HepG2 (cell line): ENCODE results near the gene MBNL3. TPM values are rescaled to one million over a fixed set of nuclear protein-coding genes. Genes with fewer than 3 reads are reported as not detected.
A peak's percentile ranks its signal among the peaks of the same experiment; 100 is the strongest.

Source experiments
- ATAC-seq: fragments of 200-7000 bp; cut with Tn5 transposase; 3 replicates; pipeline ENCODE4 v1.9.1; 2020; ENCODE audit warnings: mild to moderate bottlenecking, moderate library complexity
- BruUV-seq: library from RNA; stranded (reverse); fragments of 400-500 nt; replicated peaks from 2 replicates; lab custom pipeline; 2021; lab: Mats Ljungman, UMichigan
- CTCF ChIA-PET: fragments of 300-600 bp; formaldehyde crosslinking; extraction: SDS; loops from one replicate; lab custom pipeline; 2021; ENCODE audit warnings: low total read pairs, inconsistent platforms, low intra/inter-chr PET ratio; lab: Yijun Ruan, JAX
- POLR2A ChIA-PET: fragments of 350-600 bp; sonication (Branson Sonifier 250); formaldehyde crosslinking; loops from one replicate; lab custom pipeline; 2020; ENCODE audit warnings: antibody characterized with exemption, inconsistent platforms; lab: Yijun Ruan, JAX
- DNase-seq: peaks from one replicate; pipeline ENCODE4 v3.0.0-alpha.2; 2015; ENCODE audit warnings: low spot score
- FAIRE-seq: peaks from 3 replicates; lab custom pipeline; 2011; peaks lifted over from hg19 to GRCh38; lab: Jason Lieb, UNC
- H2AFZ ChIP-seq: one replicate; pipeline ENCODE4 v1.6.1; 2011; ENCODE audit warnings: low read length, inconsistent platforms
- H3K27ac ChIP-seq: fragments of 300-600 bp; 3 replicates; pipeline ENCODE4 v1.8.0; 2011; ENCODE audit warnings: mixed run types, mild to moderate bottlenecking, mixed read lengths, low read length, inconsistent platforms; ENCODE audit not compliant: insufficient read depth; ENCODE audit errors: extremely low read length
- H3K27me3 ChIP-seq, 2 experiments: fragments of 200-600 bp in 1 of 2; 2 replicates in 1 of 2; 3 replicates in 1 of 2; pipeline versions ENCODE4 v1.6.0 to v1.8.0; 2011; ENCODE audit warnings: low read length in 2 of 2, mild to moderate bottlenecking in 2 of 2, moderate library complexity in 2 of 2, inconsistent platforms in 1 of 2; ENCODE audit not compliant: insufficient read depth in 2 of 2, control insufficient read depth in 1 of 2
- H3K36me3 ChIP-seq, 2 experiments: fragments of 200-600 bp in 1 of 2; replicated peaks in 1 of 2; 2 replicates in 1 of 2; 3 replicates in 1 of 2; pipeline versions ENCODE4 v1.5.1 to v1.8.0; 2011; ENCODE audit warnings: low read length in 2 of 2, inconsistent platforms in 1 of 2; ENCODE audit not compliant: insufficient read depth in 2 of 2, control insufficient read depth in 1 of 2
- H3K4me1 ChIP-seq: 2 replicates; pipeline ENCODE4 v1.5.1; 2012; ENCODE audit warnings: low read length, inconsistent platforms; ENCODE audit not compliant: insufficient read depth
- H3K4me2 ChIP-seq: 2 replicates; pipeline ENCODE4 v1.6.0; 2011; ENCODE audit warnings: low read depth, low read length, inconsistent platforms
- H3K4me3 ChIP-seq, 3 experiments: fragments of 200-600 bp in 1 of 3; sonication (generic), shearing (Covaris generic) in 1 of 3; replicated peaks in 1 of 3; 2 replicates each; pipeline ENCODE4 v1.5.1; 2011 to 2016; ENCODE audit warnings: low read length in 3 of 3, inconsistent platforms in 2 of 3, low read depth in 2 of 3, mild to moderate bottlenecking in 2 of 3, control low read depth in 1 of 3, mixed read lengths in 1 of 3; ENCODE audit not compliant: insufficient read depth in 1 of 3
- H3K79me2 ChIP-seq: one replicate; pipeline ENCODE4 v1.6.1; 2011; ENCODE audit warnings: low read length, inconsistent platforms; ENCODE audit not compliant: insufficient read depth
- H3K9ac ChIP-seq: 2 replicates; pipeline ENCODE4 v1.6.0; 2011; ENCODE audit warnings: mild to moderate bottlenecking, low read depth, low read length, inconsistent platforms; ENCODE audit not compliant: insufficient read depth
- H3K9me3 ChIP-seq: 2 replicates; pipeline ENCODE4 v1.5.1; 2012; ENCODE audit warnings: mild to moderate bottlenecking, low read length
- H4K20me1 ChIP-seq: 2 replicates; pipeline ENCODE4 v1.6.0; 2011; ENCODE audit warnings: inconsistent platforms, mild to moderate bottlenecking, low read length, moderate library complexity; ENCODE audit not compliant: insufficient read depth
- CREM ChIP-seq, 2 experiments: sonication (generic) in 1 of 2; formaldehyde crosslinking in 1 of 2; IDR thresholded peaks; 2 replicates each; pipeline versions ENCODE4 v1.4.0 to v1.6.1; 2016 to 2020; ENCODE audit warnings: antibody characterized with exemption in 1 of 2, mild to moderate bottlenecking in 1 of 2, missing genetic modification reagents in 1 of 2
- IRX3 ChIP-seq: sonication (generic); formaldehyde crosslinking; IDR thresholded peaks from 2 replicates; pipeline ENCODE4 v1.8.1; 2023; ENCODE audit warnings: mild to moderate bottlenecking, low read depth, missing genetic modification reagents, borderline replicate concordance
- NFKBIZ ChIP-seq: IDR thresholded peaks from 2 replicates; pipeline ENCODE4 v1.6.1; 2018; ENCODE audit warnings: missing genetic modification reagents, missing compliant biosample characterization
- NR2F1 ChIP-seq, 2 experiments: fragments of 450-650 bp in 1 of 2; formaldehyde crosslinking in 1 of 2; IDR thresholded peaks; 2 replicates each; pipeline versions ENCODE4 v1.5.0 to v1.6.1; 2016 to 2020; ENCODE audit warnings: mild to moderate bottlenecking in 1 of 2, missing compliant biosample characterization in 1 of 2, missing genetic modification reagents in 1 of 2, moderate library complexity in 1 of 2
- RFX5 ChIP-seq: IDR thresholded peaks from 2 replicates; pipeline ENCODE4 v1.6.1; 2011; ENCODE audit warnings: low read depth, low read length, improper control_type of control experiment
- ZNF30 ChIP-seq: sonication (generic); formaldehyde crosslinking; IDR thresholded peaks from 2 replicates; pipeline ENCODE4 v1.5.0; 2020; ENCODE audit warnings: mild to moderate bottlenecking, missing genetic modification reagents
- ZNF878 ChIP-seq: sonication (generic); formaldehyde crosslinking; IDR thresholded peaks from 2 replicates; pipeline ENCODE4 v1.8.1; 2023; ENCODE audit warnings: mild to moderate bottlenecking, missing genetic modification reagents, moderate library complexity
- ZNF883 ChIP-seq: sonication (generic); formaldehyde crosslinking; IDR thresholded peaks from 2 replicates; pipeline ENCODE4 v1.5.1; 2020; ENCODE audit warnings: mild to moderate bottlenecking, missing genetic modification reagents; ENCODE audit errors: not compliant biosample characterization
- WGBS: methylation state at CpG from one replicate; pipeline ENCODE4 v1.1.6; 2017; ENCODE audit warnings: low lambda C conversion rate; 5-methylcytosine and 5-hydroxymethylcytosine counted together
- in situ Hi-C: cut with HindIII; loops from 2 replicates; pipeline ENCODE4 v1.10.0; 2017; ENCODE audit warnings: low pct_unique_long_range_greater_than_20kb; ENCODE audit not compliant: extremely low pct_ligation_motif_present
- intact Hi-C: fragments of 100-400 bp; cut with micrococcal nuclease; formaldehyde crosslinking; loops from one replicate; pipeline ENCODE4 v1.10.0; 2022; ENCODE audit not compliant: unreplicated experiment
- polyA plus RNA-seq, 8 experiments: library from polyadenylated mRNA; depleted of rRNA in 3 of 8; stranded (reverse) in 7 of 8; unstranded in 1 of 8; fragments of >200 nt; fragmentation: Illumina TruSeq in 4 of 8; extraction: Trizol in 4 of 8; gene quantifications; 2 replicates each; pipeline versions ENCODE4 v1.2.1 to v1.2.3, GENCODE V29; 2011 to 2016; ENCODE audit warnings: low read depth in 4 of 8, missing spikeins in 1 of 8, mixed read lengths in 1 of 8; ENCODE audit not compliant: insufficient read depth in 1 of 8
- total RNA-seq, 5 experiments: library from RNA; depleted of rRNA; stranded (reverse); fragments of >200 nt; fragmentation: Illumina TruSeq; extraction: Trizol; gene quantifications; 2 replicates each; pipeline ENCODE4 v1.2.3, GENCODE V29; 2016; ENCODE audit warnings: low read depth in 1 of 5
- TF ChIP-seq, protein P1 (sequence below): sonication (generic); formaldehyde crosslinking; IDR thresholded peaks from 2 replicates; pipeline ENCODE4 v1.5.0; 2020; ENCODE audit warnings: mild to moderate bottlenecking, missing genetic modification reagents, borderline replicate concordance
- TF ChIP-seq, protein P2 (sequence below): IDR thresholded peaks from 2 replicates; pipeline ENCODE4 v1.6.1; 2016; ENCODE audit warnings: low read depth, missing genetic modification reagents, missing compliant biosample characterization
- TF ChIP-seq, protein P3 (sequence below): sonication (generic); formaldehyde crosslinking; IDR thresholded peaks from 2 replicates; pipeline ENCODE4 v1.5.0; 2020; ENCODE audit warnings: mild to moderate bottlenecking, low read depth, missing genetic modification reagents, borderline replicate concordance
- TF ChIP-seq, protein P4 (sequence below): sonication (generic); formaldehyde crosslinking; IDR thresholded peaks from 2 replicates; pipeline ENCODE4 v1.8.1; 2023; ENCODE audit warnings: missing genetic modification reagents, mild to moderate bottlenecking, borderline replicate concordance
- TF ChIP-seq, protein P5 (sequence below): sonication (generic); formaldehyde crosslinking; IDR thresholded peaks from 2 replicates; pipeline ENCODE4 v1.5.0; 2020; ENCODE audit warnings: missing genetic modification reagents

MBNL3 gene
- total and polyA plus RNA-seq, 2 of the 13 experiments (the other 11 are each of a cell fraction or from before 2014, with no cell fraction given), result 155 to 257 TPM

DNA sequence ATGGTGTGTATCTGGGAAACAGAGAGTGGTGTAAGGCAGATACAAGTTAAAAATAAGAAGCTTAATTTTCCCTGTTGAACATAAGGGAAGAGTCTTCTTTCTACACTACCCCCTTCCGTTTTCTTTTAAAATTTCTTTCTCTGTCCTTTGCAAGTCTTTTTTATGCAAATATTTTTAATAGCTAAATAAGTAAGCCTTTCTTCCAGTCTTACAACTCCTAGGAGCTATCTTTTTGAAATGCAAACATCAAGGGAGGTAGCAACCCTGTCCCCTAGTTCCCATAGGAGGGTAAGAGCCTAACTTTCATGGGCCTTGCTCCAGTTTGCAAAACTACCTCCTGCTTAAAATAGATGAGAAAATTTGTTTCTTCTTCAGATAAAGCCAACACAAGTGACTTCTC is 121.5 kb downstream of the MBNL3 start:
- H3K9ac ChIP-seq, result no peak overlapping the region
- CTCF ChIA-PET, result no interaction called here
- H3K4me2 ChIP-seq, result peak overlapping the region; percentile 43
- POLR2A ChIA-PET, result no interaction called here
- no peaks in the 10 kb centered on the region for H3K27me3 ChIP-seq
- H4K20me1 ChIP-seq, result no peaks in the 10 kb centered on the region
- H3K4me1 ChIP-seq, result peaks cover 63% of the 10 kb centered on the region
- no peaks in the 10 kb centered on the region for H3K79me2 ChIP-seq
- H3K36me3 ChIP-seq, result no peaks in the 10 kb centered on the region; a peak in 1 of 5 replicates
- intact Hi-C loops (no loop called here), in situ Hi-C loops (no loop called here)
- peak overlapping the region; percentile 77 for H3K27ac ChIP-seq
- 88% methylated on average over 1 of the region's 1 CpG for WGBS
- H3K4me3 ChIP-seq, result no peak overlapping the region; a peak in 1 of 6 replicates
- no peak for ATAC-seq
- FAIRE-seq, result no peak
- no peaks in the 10 kb centered on the region for H3K9me3 ChIP-seq
- H2AFZ ChIP-seq, result no peak overlapping the region
- DNase-seq, result no peak
- BruUV-seq, result no TSS peak
- TF ChIP-seq RFX5 (no peak), IRX3 (CRISPR knock-in tag) (no peak), ZNF883 (CRISPR knock-in tag) (no peak), NFKBIZ (CRISPR knock-in tag) (no peak), NR2F1 (CRISPR knock-in tag; IDR thresholded peaks at IDR 0.05) (no peak), CREM (IDR thresholded peaks at IDR 0.05) (no peak), CREM (CRISPR knock-in tag; IDR thresholded peaks at IDR 0.05) (no peak), ZNF878 (CRISPR knock-in tag) (no peak), ZNF30 (CRISPR knock-in tag) (no peak)
- TF ChIP-seq, protein P1, sequence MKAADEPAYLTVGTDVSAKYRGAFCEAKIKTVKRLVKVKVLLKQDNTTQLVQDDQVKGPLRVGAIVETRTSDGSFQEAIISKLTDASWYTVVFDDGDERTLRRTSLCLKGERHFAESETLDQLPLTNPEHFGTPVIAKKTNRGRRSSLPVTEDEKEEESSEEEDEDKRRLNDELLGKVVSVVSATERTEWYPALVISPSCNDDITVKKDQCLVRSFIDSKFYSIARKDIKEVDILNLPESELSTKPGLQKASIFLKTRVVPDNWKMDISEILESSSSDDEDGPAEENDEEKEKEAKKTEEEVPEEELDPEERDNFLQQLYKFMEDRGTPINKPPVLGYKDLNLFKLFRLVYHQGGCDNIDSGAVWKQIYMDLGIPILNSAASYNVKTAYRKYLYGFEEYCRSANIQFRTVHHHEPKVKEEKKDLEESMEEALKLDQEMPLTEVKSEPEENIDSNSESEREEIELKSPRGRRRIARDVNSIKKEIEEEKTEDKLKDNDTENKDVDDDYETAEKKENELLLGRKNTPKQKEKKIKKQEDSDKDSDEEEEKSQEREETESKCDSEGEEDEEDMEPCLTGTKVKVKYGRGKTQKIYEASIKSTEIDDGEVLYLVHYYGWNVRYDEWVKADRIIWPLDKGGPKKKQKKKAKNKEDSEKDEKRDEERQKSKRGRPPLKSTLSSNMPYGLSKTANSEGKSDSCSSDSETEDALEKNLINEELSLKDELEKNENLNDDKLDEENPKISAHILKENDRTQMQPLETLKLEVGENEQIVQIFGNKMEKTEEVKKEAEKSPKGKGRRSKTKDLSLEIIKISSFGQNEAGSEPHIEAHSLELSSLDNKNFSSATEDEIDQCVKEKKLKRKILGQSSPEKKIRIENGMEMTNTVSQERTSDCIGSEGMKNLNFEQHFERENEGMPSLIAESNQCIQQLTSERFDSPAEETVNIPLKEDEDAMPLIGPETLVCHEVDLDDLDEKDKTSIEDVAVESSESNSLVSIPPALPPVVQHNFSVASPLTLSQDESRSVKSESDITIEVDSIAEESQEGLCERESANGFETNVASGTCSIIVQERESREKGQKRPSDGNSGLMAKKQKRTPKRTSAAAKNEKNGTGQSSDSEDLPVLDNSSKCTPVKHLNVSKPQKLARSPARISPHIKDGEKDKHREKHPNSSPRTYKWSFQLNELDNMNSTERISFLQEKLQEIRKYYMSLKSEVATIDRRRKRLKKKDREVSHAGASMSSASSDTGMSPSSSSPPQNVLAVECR (CRISPR knock-in tag), result no peak
- TF ChIP-seq, protein P2, sequence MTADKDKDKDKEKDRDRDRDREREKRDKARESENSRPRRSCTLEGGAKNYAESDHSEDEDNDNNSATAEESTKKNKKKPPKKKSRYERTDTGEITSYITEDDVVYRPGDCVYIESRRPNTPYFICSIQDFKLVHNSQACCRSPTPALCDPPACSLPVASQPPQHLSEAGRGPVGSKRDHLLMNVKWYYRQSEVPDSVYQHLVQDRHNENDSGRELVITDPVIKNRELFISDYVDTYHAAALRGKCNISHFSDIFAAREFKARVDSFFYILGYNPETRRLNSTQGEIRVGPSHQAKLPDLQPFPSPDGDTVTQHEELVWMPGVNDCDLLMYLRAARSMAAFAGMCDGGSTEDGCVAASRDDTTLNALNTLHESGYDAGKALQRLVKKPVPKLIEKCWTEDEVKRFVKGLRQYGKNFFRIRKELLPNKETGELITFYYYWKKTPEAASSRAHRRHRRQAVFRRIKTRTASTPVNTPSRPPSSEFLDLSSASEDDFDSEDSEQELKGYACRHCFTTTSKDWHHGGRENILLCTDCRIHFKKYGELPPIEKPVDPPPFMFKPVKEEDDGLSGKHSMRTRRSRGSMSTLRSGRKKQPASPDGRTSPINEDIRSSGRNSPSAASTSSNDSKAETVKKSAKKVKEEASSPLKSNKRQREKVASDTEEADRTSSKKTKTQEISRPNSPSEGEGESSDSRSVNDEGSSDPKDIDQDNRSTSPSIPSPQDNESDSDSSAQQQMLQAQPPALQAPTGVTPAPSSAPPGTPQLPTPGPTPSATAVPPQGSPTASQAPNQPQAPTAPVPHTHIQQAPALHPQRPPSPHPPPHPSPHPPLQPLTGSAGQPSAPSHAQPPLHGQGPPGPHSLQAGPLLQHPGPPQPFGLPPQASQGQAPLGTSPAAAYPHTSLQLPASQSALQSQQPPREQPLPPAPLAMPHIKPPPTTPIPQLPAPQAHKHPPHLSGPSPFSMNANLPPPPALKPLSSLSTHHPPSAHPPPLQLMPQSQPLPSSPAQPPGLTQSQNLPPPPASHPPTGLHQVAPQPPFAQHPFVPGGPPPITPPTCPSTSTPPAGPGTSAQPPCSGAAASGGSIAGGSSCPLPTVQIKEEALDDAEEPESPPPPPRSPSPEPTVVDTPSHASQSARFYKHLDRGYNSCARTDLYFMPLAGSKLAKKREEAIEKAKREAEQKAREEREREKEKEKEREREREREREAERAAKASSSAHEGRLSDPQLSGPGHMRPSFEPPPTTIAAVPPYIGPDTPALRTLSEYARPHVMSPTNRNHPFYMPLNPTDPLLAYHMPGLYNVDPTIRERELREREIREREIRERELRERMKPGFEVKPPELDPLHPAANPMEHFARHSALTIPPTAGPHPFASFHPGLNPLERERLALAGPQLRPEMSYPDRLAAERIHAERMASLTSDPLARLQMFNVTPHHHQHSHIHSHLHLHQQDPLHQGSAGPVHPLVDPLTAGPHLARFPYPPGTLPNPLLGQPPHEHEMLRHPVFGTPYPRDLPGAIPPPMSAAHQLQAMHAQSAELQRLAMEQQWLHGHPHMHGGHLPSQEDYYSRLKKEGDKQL (CRISPR knock-in tag), result no peak
- TF ChIP-seq, protein P3, sequence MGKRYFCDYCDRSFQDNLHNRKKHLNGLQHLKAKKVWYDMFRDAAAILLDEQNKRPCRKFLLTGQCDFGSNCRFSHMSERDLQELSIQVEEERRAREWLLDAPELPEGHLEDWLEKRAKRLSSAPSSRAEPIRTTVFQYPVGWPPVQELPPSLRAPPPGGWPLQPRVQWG (CRISPR knock-in tag), result no peak
- TF ChIP-seq, protein P4, sequence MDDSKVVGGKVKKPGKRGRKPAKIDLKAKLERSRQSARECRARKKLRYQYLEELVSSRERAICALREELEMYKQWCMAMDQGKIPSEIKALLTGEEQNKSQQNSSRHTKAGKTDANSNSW, result no peak
- TF ChIP-seq, protein P5, sequence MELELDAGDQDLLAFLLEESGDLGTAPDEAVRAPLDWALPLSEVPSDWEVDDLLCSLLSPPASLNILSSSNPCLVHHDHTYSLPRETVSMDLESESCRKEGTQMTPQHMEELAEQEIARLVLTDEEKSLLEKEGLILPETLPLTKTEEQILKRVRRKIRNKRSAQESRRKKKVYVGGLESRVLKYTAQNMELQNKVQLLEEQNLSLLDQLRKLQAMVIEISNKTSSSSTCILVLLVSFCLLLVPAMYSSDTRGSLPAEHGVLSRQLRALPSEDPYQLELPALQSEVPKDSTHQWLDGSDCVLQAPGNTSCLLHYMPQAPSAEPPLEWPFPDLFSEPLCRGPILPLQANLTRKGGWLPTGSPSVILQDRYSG (CRISPR knock-in tag), result no peak
